Tibial nerve (tissue), 3 donors: Measurements from ENCODE around the gene USP17L30.
"Not testable (repeated sequence)": the region's sequence is repeated elsewhere in the genome, so short reads cannot be mapped to it uniquely, and the experiment has no call there.

ENCODE experiments used
- CTCF ChIP-seq, 5 experiments: fragments of 200-600 bp in 3 of 5; fragments of 450-650 bp in 2 of 5; sonication (generic) in 3 of 5; IDR thresholded peaks; one replicate each; pipeline ENCODE4 v1.5.1; 2016 to 2019; ENCODE audit warnings: antibody characterized with exemption in 5 of 5, mild to moderate bottlenecking in 3 of 5, moderate library complexity in 2 of 5
- POLR2A ChIP-seq, 2 donors: fragments of 450-650 bp; IDR thresholded peaks; one replicate each; pipeline ENCODE4 v1.6.1; 2017; ENCODE audit warnings: antibody characterized with exemption in 2 of 2, mild to moderate bottlenecking in 2 of 2, moderate library complexity in 2 of 2

DNA sequence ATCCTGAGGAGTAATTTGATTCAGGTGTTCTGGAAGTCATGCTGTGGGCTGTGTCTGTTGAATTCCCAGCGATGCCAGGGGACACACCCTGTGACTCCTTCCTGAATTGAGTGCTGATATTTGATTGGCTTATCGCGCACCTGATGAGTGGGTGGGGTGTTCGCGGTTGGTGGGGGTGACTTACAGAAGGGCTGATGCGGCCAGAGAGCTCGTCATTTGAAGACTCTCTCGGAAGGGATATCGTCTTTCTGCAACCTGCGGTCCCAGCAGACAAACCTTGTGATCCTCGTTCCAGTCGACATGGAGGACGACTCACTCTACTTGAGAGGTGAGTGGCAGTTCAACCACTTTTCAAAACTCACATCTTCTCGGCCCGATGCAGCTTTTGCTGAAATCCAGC lies 28.6 kb upstream of the USP17L30 start, which contains the start of gene USP17L26:
- TF ChIP-seq CTCF, POLR2A (IDR thresholded peaks at IDR 0.05): not testable (repeated sequence)
